GM19455 (cell line): ENCODE data around the gene ZNF776.
"Not testable (repeated sequence)": the region's sequence is repeated elsewhere in the genome, so short reads cannot be mapped to it uniquely, and the experiment has no call there.

Experiments used
- ATAC-seq: cut with Tn5 transposase; IDR thresholded peaks from one replicate; pipeline ENCODE4 v1.9.1; 2021; ENCODE audit not compliant: unreplicated experiment

Gene ZNF776

DNA sequence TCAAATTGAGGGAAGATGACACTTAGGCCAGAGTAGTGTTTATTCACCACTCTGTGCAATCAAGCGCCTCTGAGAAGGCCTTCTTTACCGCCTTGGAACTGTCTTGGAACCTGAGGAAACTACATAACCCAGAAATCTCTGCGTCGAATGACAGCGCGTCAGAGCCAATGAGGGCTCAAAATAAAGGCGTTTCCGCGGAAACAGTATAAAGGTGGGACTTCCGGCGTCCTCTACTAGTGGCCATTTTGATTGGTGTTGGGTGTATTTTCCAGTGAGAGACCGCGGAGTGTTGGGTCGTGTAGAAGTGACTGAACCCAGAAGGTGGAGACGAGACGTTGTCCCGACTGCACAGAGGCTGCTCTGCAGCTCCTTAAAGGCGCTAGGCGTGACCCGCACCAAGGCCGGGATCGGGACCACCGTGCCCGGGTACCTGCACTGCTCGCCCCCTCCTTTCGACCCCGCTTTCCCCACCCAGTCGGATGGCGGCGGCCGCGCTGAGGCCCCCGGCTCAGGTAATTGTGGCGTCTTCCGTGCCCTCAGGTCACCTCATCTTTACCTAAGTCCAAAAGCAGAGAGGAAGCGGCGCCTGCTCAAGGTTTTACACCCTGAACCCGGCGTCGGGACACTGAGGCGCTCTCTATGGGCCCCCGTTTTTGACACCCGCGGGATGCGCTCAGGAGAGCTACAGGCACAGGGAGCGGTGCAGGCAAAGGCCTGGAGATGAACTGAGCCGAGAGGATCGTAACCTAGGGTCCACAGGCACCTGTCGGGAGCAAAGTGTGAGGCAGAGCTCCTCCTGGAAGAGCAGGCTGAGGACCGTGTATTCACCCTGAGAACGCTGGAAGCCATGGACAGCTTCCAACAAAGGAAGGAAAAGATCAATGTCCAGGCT is at the start of gene ZNF776:
Gene ZNF776, plus strand, starts transcription at position 236 of the 892 bp plus-strand sequence. Its CDS starts 244 bp downstream, at position 480.
- peak; percentile 92 for ATAC-seq

DNA sequence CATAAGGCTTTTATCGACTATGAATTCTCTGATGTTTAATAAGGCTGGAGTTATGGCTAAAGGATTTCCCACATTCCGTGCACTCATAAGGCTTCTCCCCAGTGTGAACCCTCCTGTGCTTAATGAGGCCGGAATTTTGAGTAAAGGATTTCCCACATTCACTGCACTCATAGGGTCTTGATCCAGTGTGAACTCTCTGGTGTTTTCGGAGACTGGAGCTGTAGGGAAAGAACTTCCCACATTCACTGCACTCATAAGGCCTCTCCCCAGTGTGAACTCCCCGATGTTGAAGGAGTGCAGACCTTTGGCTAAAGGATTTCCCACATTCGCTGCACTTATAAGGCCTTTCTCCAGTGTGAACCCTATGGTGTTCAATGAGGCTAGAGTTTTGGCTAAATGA is 45.0 kb upstream of the ZNF776 start:
- ATAC-seq, result no peak

- ATAC-seq, result no peak
Observed at GRCh38 chr19:57706346-57706745, 40.3 kb upstream of the ZNF776 start.

- ATAC-seq, result no peak
Observed at GRCh38 chr19:57708641-57709361, 37.8 kb upstream of the ZNF776 start, which contains the start of gene ZNF154. Gene ZNF154 (minus strand): TSS chr19:57709204. CDS start chr19:57708971, 233 bp downstream.

DNA sequence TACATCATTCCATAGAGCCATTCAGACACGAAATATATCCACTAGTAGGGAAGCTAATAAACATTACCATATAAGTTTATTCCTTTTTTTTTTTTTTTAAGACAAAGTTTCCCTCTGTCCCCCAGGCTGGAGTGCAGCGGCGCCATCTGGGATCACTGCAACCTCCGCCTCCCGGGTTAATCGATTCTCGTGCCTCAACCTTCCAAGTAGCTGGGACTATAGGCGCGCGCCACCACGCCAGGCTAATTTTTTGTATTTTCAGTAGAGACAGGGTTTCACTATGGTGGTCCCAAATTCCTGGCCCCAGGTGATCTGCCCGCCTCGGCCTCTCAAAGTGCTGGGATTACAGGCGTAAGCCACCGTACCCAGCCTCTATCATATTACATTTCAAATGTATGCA is 37.0 kb upstream of the ZNF776 start:
- ATAC-seq, result no peak

DNA sequence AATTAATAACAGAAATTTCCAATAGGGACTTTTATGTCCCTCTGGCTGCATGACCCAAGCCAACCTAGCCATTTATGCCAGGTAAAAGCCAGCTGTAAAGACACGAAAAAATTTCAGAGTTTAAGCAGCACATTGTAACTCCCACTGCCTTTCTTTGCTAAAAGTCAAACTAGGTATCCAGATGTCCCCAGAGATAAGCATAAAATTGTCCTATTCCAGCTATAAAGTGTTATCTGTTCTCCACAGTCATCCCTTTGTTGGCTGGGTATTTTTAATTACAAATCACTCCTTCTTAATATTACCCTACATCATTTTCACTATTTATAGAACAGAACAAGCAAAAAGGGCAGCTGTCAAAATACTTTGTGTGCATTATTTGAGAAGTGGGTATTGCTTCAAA is 34.4 kb upstream of the ZNF776 start:
- no peak for ATAC-seq

DNA sequence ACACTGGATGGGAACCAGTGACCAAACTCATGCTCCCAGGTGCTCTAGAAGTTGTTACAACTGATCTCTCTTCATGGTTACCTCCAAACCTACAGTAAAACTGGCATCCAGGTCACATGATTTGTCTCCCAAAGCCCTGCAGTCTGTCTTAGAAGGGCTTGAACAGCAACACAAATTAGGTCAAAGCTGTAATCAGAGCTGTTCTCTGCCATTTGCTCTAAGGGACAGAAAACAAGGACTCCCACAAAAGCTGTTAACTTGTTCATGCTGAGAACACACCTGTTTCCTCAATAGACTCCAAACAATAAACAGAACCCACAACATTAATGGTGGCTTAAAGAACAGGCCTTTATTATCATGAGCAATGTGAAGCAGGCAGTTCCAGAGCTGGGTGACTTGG is 27.2 kb upstream of the ZNF776 start:
- no peak for ATAC-seq

- ATAC-seq, result no peak
Observed at GRCh38 chr19:57719901-57720519, 26.6 kb upstream of the ZNF776 start.

DNA sequence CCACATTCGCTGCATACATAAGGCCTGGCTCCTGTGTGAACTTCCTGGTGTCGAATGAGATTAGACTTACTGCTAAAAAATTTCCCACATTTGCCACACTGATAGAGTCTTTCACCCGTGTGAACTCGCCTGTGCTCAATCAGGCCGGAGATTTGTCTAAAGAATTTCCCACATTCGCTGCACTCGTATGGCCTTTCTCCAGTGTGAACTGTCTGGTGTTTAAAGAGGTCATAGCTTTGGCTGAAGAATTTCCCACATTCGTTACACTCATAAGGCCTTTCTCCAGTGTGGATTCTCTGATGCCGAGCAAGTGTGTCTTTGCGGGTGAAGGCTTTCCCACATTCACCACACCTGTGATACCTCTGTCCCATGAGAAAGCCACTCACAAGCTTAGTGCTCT is 25.7 kb upstream of the ZNF776 start:
- no peak for ATAC-seq

DNA sequence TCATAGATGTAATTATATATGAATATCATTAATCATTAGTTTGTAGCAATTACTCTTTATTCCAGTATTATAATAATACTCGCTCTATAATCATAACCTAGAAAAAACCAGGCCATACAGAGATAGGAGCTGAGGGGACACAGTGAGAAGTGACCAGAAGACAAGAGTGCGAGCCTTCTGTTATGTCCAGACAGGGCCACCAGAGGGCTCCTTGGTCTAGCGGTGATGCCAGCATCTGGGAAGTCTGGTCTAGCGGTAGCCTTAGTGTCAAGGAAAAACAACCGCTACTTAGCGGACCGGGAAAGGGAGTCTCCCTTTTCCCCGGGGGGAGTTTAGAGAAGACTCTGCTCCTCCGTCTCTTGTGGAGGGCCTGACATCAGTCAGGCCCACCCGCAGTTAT is 8.3 kb upstream of the ZNF776 start:
- ATAC-seq, result not testable (repeated sequence)

GRCh38 chr19:57738770-57739169 is 7.8 kb upstream of the ZNF776 start:
- ATAC-seq, result not testable (repeated sequence)

- no peak for ATAC-seq
Observed at GRCh38 chr19:57747472-57747807, 825 bp downstream of the ZNF776 start.

DNA sequence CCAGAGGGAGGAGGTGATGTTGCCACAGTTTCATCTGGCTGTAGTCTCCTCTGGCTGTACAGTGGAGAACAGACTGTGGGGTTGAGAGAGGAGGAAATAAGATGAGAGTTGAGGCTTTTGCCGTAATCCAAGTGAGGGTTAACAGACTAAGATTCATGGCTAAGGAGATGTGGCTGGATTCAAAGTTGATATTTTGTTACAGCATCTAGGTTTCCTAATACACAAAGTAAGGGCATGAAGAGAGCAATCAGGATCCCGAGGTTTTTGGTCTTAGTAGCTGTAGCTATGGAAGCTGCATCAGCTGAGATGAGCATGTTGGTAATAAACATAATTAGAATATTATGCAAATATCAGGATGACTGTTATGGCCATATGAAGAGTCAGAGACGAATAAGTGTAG is 1.4 kb downstream of the ZNF776 start:
- no peak for ATAC-seq

- no peak for ATAC-seq
Observed at GRCh38 chr19:57754091-57754673, 7.6 kb downstream of the ZNF776 start.

GRCh38 chr19:57755031-57755430 is 8.4 kb downstream of the ZNF776 start:
- ATAC-seq, result no peak

DNA sequence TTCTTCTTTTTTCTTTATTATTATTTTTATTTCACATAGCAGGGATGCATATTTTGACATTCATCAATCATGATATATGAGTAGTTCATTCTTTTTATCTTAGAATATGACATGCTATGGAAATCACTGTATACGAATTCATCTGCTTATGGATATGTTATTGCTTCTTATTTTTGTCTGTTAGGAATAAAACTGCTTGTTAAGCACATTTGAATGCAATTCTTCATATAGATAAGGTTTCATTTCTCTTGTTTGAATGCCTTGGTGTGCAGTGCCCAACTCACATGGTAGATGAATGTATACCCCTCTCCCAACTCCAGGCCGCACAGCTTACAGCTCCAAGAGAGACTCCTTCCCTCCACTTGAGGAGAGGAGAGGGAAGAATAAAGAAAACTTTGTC is 11.3 kb downstream of the ZNF776 start:
- ATAC-seq, result no peak

- ATAC-seq, result no peak
Observed at GRCh38 chr19:57759096-57759495, 12.5 kb downstream of the ZNF776 start.

- peak; percentile 85 for ATAC-seq
Observed at GRCh38 chr19:57769345-57770131, 22.9 kb downstream of the ZNF776 start, which contains the start of gene ZNF586. Gene ZNF586 (plus strand): TSS chr19:57769676. CDS start chr19:57769843, 167 bp downstream.

DNA sequence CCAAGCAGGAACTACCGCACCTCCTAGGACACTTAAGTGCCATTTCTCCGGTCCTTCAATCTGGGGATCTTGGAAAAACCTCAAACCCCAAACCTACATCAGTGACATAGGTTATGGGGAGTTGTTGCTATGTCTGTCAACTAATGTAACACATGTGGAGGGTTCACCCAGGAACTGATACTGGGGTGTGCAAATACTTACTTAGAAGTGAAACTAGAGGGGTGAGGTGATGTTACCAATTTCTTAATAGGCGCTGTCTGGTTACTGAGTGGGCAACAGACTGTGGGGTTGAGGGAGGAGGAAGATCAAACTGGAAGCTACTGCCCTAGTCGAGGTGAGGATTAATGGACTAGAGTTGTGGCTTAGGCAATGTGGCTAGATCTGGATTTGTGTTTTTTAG is 24.8 kb downstream of the ZNF776 start:
- ATAC-seq, result no peak

GRCh38 chr19:57773488-57773887 is 26.9 kb downstream of the ZNF776 start:
- no peak for ATAC-seq
